Endothelial cell of umbilical vein (primary cell): ENCODE data around the gene ANKRD34A. TPM values are rescaled to one million over a fixed set of nuclear protein-coding genes. Genes with fewer than 3 reads are reported as not detected.
A peak's percentile ranks its signal among the peaks of the same experiment; 100 is the strongest.

Source experiments
- BruUV-seq: library from RNA; stranded (reverse); fragments of 400-500 nt; replicated peaks from 2 replicates; lab custom pipeline; 2021; lab: Mats Ljungman, UMichigan
- CTCF ChIA-PET: fragments of 300-600, 350-600 bp; sonication (Branson Sonifier 250); formaldehyde crosslinking; loops from one replicate; lab custom pipeline; 2021; ENCODE audit warnings: antibody characterized with exemption, inconsistent platforms; lab: Charles Lee
- POLR2A ChIA-PET: fragments of 300-600, 350-600 bp; sonication (Branson Sonifier 250); formaldehyde crosslinking; loops from one replicate; lab custom pipeline; 2021; ENCODE audit warnings: antibody characterized with exemption, inconsistent platforms; lab: Charles Lee
- DNase-seq: peaks from one replicate; pipeline ENCODE4 v3.0.0-alpha.2; 2011; ENCODE audit warnings: low read depth, low spot score
- FAIRE-seq: peaks from 2 replicates; lab custom pipeline; 2011; peaks lifted over from hg19 to GRCh38; lab: Jason Lieb, UNC
- H2AFZ ChIP-seq: 2 replicates; pipeline ENCODE4 v1.6.0; 2012; ENCODE audit warnings: low read depth, low read length, control low read depth, inconsistent platforms
- H3K27ac ChIP-seq: 2 replicates; pipeline ENCODE4 v1.5.1; 2011; ENCODE audit warnings: low read depth, mild to moderate bottlenecking, control low read depth, low read length, moderate library complexity; ENCODE audit not compliant: insufficient read depth
- H3K27me3 ChIP-seq, 2 experiments: 2 replicates each; pipeline versions ENCODE4 v1.6.0 to v1.6.1; 2011; ENCODE audit warnings: low read length in 2 of 2, mixed read lengths in 1 of 2; ENCODE audit not compliant: control insufficient read depth in 2 of 2, insufficient read depth in 2 of 2
- H3K36me3 ChIP-seq, 2 experiments: 2 replicates in 1 of 2; 3 replicates in 1 of 2; pipeline ENCODE4 v1.5.1; 2011; ENCODE audit warnings: low read length in 2 of 2, mild to moderate bottlenecking in 1 of 2, moderate library complexity in 1 of 2; ENCODE audit not compliant: control insufficient read depth in 2 of 2, insufficient read depth in 2 of 2; ENCODE audit errors: extremely low read depth in 1 of 2
- H3K4me1 ChIP-seq: 3 replicates; pipeline ENCODE4 v1.5.1; 2011; ENCODE audit warnings: mild to moderate bottlenecking, low read length; ENCODE audit not compliant: control insufficient read depth, insufficient read depth; ENCODE audit errors: extremely low read depth
- H3K4me2 ChIP-seq: 2 replicates; pipeline ENCODE4 v1.6.1; 2011; ENCODE audit warnings: low read length, control low read depth, mixed read lengths; ENCODE audit not compliant: insufficient read depth
- H3K4me3 ChIP-seq, 3 experiments: fragments of 200-600 bp in 1 of 3; sonication (generic), shearing (Covaris generic) in 1 of 3; replicated peaks in 1 of 3; 2 replicates each; pipeline ENCODE4 v1.5.1; 2011 to 2016; ENCODE audit warnings: control low read depth in 3 of 3, low read length in 3 of 3, mild to moderate bottlenecking in 2 of 3, inconsistent platforms in 1 of 3, low read depth in 1 of 3, moderate library complexity in 1 of 3; ENCODE audit not compliant: insufficient read depth in 1 of 3
- H3K79me2 ChIP-seq: 2 replicates; pipeline ENCODE4 v1.6.0; 2012; ENCODE audit warnings: low read length, inconsistent platforms; ENCODE audit not compliant: control insufficient read depth, insufficient read depth
- H3K9ac ChIP-seq: replicated peaks from 2 replicates; pipeline ENCODE3; 2011; ENCODE audit warnings: low read length, control low read depth; ENCODE audit not compliant: insufficient read depth; ENCODE audit errors: extremely low read depth
- H3K9me1 ChIP-seq: replicated peaks from 3 replicates; pipeline ENCODE4 v1.6.0; 2011; ENCODE audit warnings: mild to moderate bottlenecking, low read length; ENCODE audit not compliant: control insufficient read depth, insufficient read depth; ENCODE audit errors: extremely low read depth
- H3K9me3 ChIP-seq: replicated peaks from 2 replicates; pipeline ENCODE4 v1.5.1; 2012; ENCODE audit warnings: low read length, inconsistent platforms; ENCODE audit not compliant: control insufficient read depth, insufficient read depth
- H4K20me1 ChIP-seq: replicated peaks from 2 replicates; pipeline ENCODE3; 2011; ENCODE audit warnings: mild to moderate bottlenecking, low read length; ENCODE audit not compliant: control insufficient read depth, insufficient read depth; ENCODE audit errors: extremely low read depth
- EZH2 ChIP-seq: IDR thresholded peaks from 2 replicates; pipeline ENCODE4 v1.6.1; 2012; ENCODE audit warnings: borderline replicate concordance, low read depth, mild to moderate bottlenecking, moderate library complexity, low read length, inconsistent platforms; ENCODE audit not compliant: severe bottlenecking
- FOS ChIP-seq: IDR thresholded peaks from 2 replicates; pipeline ENCODE4 v1.6.1; 2011; ENCODE audit warnings: mild to moderate bottlenecking, low read length, moderate library complexity, borderline replicate concordance; ENCODE audit not compliant: insufficient read depth
- MYC ChIP-seq: IDR thresholded peaks from one replicate; pipeline ENCODE4 v1.6.1; 2011; ENCODE audit warnings: mild to moderate bottlenecking, low read depth, low read length
- POLR2A ChIP-seq: IDR thresholded peaks from 2 replicates; pipeline ENCODE4 v1.6.1; 2012; ENCODE audit warnings: low read depth, mild to moderate bottlenecking, control low read depth, low read length
- dilution Hi-C: fragments of 300-500 bp; cut with MboI; formaldehyde crosslinking; loops from one replicate; pipeline ENCODE4 v1.15.0; 2019; ENCODE audit warnings: low sequenced_read_pairs; ENCODE audit not compliant: extremely low pct_ligation_motif_present
- intact Hi-C: fragments of 100-400 bp; cut with micrococcal nuclease; formaldehyde crosslinking; loops from one replicate; pipeline ENCODE4 v1.10.0; 2022
- polyA plus RNA-seq, 4 experiments: library from polyadenylated mRNA; depleted of rRNA in 3 of 4; stranded (reverse) in 3 of 4; unstranded in 1 of 4; fragments of >200 nt; gene quantifications; 2 replicates each; pipeline versions ENCODE4 v1.2.1 to v1.2.3, GENCODE V29; 2011 to 2012; ENCODE audit warnings: missing spikeins in 1 of 4
- total RNA-seq: library from RNA; stranded (reverse); gene quantifications from 2 replicates; pipeline ENCODE4 v1.2.3, GENCODE V29; 2021
- TF ChIP-seq, protein P1 (sequence below), 2 donors: IDR thresholded peaks; 1 replicate in 1 of 2; 2 replicates in 1 of 2; pipeline ENCODE4 v1.5.1; 2011; ENCODE audit warnings: low read length in 2 of 2, mild to moderate bottlenecking in 2 of 2, moderate library complexity in 2 of 2, control low read depth in 1 of 2, inconsistent platforms in 1 of 2, low read depth in 1 of 2; ENCODE audit not compliant: insufficient read depth in 1 of 2; ENCODE audit errors: extremely low read depth in 1 of 2

ANKRD34A gene
- total and polyA plus RNA-seq, 2 donors (not counting 3 experiments of a cell fraction or from before 2014, with no cell fraction given): 0.24 to 0.43 TPM

DNA sequence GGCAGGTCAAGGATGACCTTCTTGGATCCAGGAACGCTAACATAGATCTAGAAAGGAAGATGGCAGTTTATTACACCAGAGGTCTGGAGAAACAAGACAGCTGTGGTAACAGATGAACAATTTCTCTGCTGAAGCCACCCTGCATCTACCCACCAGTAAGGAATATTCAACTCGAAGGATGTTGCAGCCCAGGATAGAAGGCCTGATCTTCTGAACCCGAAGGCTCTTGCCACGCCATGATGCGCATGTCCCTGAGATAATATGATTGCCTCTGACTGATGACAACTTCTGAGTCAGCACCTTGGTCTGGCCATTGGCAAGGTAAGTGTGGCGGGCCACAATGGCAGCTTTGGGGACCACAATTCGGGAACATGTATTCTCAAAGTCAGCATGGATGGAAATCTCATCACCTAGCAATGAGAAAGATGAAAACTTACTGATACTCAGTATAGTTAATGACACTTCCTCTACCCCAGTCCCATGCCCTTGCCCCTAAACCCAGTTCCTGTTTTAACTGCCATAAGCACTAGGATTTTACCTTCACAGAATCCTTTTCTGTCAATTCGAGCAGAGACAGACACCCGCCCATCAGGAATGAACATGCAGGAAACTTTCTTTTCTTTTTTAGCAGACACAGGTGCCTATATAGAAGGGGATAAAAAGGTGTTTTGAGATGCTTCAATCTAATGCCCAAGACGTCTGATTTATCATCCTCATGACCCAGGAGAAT is 30.2 kb upstream of the ANKRD34A start:
- H3K27me3 ChIP-seq: no peaks in the 10 kb centered on the region
- H3K79me2 ChIP-seq: peaks cover 10% of the 10 kb centered on the region
- ChIA-PET CTCF (interaction anchor here (4.2 to 20.0 kb wide), 3 partner anchors 12 to 15 kb away, joined by 25 to 496 read pairs (median 87); no protein-coding TSS in a partner anchor), POLR2A (interaction anchor here (1.4 kb wide), 1 partner anchor 15 kb away, joined by 4 read pairs; no protein-coding TSS in a partner anchor)
- no TSS peak for BruUV-seq
- no peak overlapping the region for H2AFZ ChIP-seq
- peak overlapping the region; percentile 98 for H3K4me2 ChIP-seq
- no peaks in the 10 kb centered on the region for H3K9me1 ChIP-seq
- dilution Hi-C loops: no loop called here
- peaks cover 15% of the 10 kb centered on the region for H3K4me1 ChIP-seq
- no peak for FAIRE-seq
- H3K36me3 ChIP-seq: peaks cover 2 to 16% of the 10 kb centered on the region in 2 experiments
- intact Hi-C loops: no loop called here
- TF ChIP-seq EZH2 (no peak), MYC (no peak), POLR2A (no peak), FOS (no peak)
- TF ChIP-seq, protein P1, sequence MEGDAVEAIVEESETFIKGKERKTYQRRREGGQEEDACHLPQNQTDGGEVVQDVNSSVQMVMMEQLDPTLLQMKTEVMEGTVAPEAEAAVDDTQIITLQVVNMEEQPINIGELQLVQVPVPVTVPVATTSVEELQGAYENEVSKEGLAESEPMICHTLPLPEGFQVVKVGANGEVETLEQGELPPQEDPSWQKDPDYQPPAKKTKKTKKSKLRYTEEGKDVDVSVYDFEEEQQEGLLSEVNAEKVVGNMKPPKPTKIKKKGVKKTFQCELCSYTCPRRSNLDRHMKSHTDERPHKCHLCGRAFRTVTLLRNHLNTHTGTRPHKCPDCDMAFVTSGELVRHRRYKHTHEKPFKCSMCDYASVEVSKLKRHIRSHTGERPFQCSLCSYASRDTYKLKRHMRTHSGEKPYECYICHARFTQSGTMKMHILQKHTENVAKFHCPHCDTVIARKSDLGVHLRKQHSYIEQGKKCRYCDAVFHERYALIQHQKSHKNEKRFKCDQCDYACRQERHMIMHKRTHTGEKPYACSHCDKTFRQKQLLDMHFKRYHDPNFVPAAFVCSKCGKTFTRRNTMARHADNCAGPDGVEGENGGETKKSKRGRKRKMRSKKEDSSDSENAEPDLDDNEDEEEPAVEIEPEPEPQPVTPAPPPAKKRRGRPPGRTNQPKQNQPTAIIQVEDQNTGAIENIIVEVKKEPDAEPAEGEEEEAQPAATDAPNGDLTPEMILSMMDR (IDR thresholded peaks at IDR 0.05; ENCODE audit: extremely low read depth in 1 of 2, insufficient read depth in 1 of 2, low read depth in 1 of 2, low read length in 2 of 2): no peak
- peak overlapping the region; percentile 97 to 98 (median 98) for H3K4me3 ChIP-seq
- no peak overlapping the region for H3K27ac ChIP-seq
- no peaks in the 10 kb centered on the region for H4K20me1 ChIP-seq
- H3K9ac ChIP-seq: no peak overlapping the region
- no peak for DNase-seq
- no peaks in the 10 kb centered on the region for H3K9me3 ChIP-seq
